GM13977 (cell line): ENCODE measurements around the gene HIPK3.
"Not testable (repeated sequence)": the region's sequence is repeated elsewhere in the genome, so short reads cannot be mapped to it uniquely, and the experiment has no call there.

Experiments used
- DNase-seq: peaks from one replicate; pipeline ENCODE4 v3.0.0; 2012; ENCODE audit warnings: low spot score
- CTCF ChIP-seq: IDR thresholded peaks from 2 replicates; pipeline ENCODE4 v1.5.1; 2012; ENCODE audit warnings: mild to moderate bottlenecking, control low read depth; ENCODE audit not compliant: insufficient read depth; ENCODE audit errors: extremely low read depth, missing control alignments
- in situ Hi-C: fragments of 300-500 bp; cut with MboI; formaldehyde crosslinking; loops from one replicate; pipeline ENCODE4 v1.12.0; 2022; ENCODE audit warnings: low sequenced_read_pairs, low pct_unique_long_range_greater_than_20kb, mixed read lengths, inconsistent platforms; ENCODE audit not compliant: unreplicated experiment

HIPK3 gene

GRCh38 chr11:33237039-33237597 is 20.1 kb upstream of the HIPK3 start:
- in situ Hi-C loops, result no loop called here
- DNase-seq, result no peak
- TF ChIP-seq CTCF, result no peak

GRCh38 chr11:33242575-33242974 is 14.6 kb upstream of the HIPK3 start:
- no peak for TF ChIP-seq CTCF
- no peak for DNase-seq
- in situ Hi-C loops, result no loop called here

GRCh38 chr11:33243654-33244053 is 13.5 kb upstream of the HIPK3 start:
- DNase-seq, in situ Hi-C loops: not testable (repeated sequence)

- in situ Hi-C loops, result no loop called here
- no peak for DNase-seq
- no peak for TF ChIP-seq CTCF
Measured at GRCh38 chr11:33248416-33248971, 8.7 kb upstream of the HIPK3 start.

GRCh38 chr11:33256031-33256812 is 959 bp upstream of the HIPK3 start:
- no peak for DNase-seq
- in situ Hi-C loops, result no loop called here
- TF ChIP-seq CTCF, result no peak

- TF ChIP-seq CTCF, result no peak
- in situ Hi-C loops, result no loop called here
- DNase-seq, result no peak
Measured at GRCh38 chr11:33256813-33257159, 395 bp upstream of the HIPK3 start.

- in situ Hi-C loops, result no loop called here
- DNase-seq, result peak; percentile 75
- TF ChIP-seq CTCF, result peak; percentile 30
Measured at GRCh38 chr11:33257897-33258630, 883 bp downstream of the HIPK3 start.
